ENCODE data around the gene RPL34. TPM values are rescaled to one million over a fixed set of nuclear protein-coding genes. Genes with fewer than 3 reads are reported as not detected.

The RPL34 gene
- total RNA-seq, 1 donor from 2014 or later: 747 TPM

Other genes starting within 250 kb of the RPL34 start
- 30.5 TPM for gene OSTC, start 30.0 kb downstream of the RPL34 start, total RNA-seq
- gene ETNPPL, start 142.5 kb downstream of the RPL34 start, total RNA-seq: 20.3 TPM

Data from Right ventricle myocardium inferior (tissue), 1 donor.